ENCODE data around the gene TMEM229B.

The TMEM229B gene

DNA sequence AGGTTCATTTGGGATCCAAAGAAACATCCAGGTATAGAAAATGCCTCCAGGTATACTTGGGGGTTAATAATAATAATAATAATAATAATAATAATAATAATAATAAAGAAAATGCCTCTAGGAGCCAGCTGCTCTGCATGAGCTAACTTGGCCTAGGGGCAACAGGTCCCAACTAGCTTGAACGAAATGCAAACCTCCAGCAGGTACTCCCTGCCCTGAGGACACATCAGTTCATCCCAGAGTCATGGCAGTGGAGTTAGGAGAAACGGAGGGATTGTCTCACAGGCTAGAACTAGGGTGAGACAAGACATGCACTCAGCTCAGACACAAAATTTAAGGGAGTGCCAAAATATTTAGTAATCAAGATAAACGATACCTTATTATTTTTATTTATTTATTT lies 12.5 kb upstream of the TMEM229B start:
- H3K4me3 ChIP-seq (replicated peaks in 1 of 2; ENCODE audit: low read depth in 2 of 2, low read length in 2 of 2): no peak overlapping the region
- DNase-seq (ENCODE audit: low read depth in 2 of 2): no peak
- TF ChIP-seq, protein P1, sequence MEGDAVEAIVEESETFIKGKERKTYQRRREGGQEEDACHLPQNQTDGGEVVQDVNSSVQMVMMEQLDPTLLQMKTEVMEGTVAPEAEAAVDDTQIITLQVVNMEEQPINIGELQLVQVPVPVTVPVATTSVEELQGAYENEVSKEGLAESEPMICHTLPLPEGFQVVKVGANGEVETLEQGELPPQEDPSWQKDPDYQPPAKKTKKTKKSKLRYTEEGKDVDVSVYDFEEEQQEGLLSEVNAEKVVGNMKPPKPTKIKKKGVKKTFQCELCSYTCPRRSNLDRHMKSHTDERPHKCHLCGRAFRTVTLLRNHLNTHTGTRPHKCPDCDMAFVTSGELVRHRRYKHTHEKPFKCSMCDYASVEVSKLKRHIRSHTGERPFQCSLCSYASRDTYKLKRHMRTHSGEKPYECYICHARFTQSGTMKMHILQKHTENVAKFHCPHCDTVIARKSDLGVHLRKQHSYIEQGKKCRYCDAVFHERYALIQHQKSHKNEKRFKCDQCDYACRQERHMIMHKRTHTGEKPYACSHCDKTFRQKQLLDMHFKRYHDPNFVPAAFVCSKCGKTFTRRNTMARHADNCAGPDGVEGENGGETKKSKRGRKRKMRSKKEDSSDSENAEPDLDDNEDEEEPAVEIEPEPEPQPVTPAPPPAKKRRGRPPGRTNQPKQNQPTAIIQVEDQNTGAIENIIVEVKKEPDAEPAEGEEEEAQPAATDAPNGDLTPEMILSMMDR (IDR thresholded peaks at IDR 0.05; ENCODE audit: low read depth, low read length): no peak

DNA sequence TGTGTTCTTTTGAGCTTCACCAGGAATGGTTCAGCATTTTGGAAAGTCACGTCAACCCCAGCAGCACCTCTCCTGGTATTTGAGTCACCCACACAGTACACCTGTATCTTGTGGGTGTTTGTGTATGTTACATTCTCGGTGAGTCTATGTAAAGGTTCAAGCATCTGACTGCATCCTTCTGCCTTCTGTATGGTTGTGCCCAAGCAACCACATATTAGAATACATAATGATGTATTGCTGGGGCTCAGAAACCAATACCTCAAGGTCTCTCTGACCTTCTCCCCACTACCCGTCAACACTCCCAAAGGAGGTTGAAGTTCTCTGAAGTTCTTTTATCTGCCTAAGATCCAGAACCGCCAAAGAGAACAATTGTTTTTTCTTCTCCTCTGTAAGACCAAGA lies 9.2 kb upstream of the TMEM229B start:
- no peak for DNase-seq (ENCODE audit: low read depth in 2 of 2)
- H3K4me3 ChIP-seq (replicated peaks in 1 of 2; ENCODE audit: low read depth in 2 of 2, low read length in 2 of 2): no peak overlapping the region
- TF ChIP-seq, protein P1 (IDR thresholded peaks at IDR 0.05; ENCODE audit: low read depth, low read length): no peak

DNA sequence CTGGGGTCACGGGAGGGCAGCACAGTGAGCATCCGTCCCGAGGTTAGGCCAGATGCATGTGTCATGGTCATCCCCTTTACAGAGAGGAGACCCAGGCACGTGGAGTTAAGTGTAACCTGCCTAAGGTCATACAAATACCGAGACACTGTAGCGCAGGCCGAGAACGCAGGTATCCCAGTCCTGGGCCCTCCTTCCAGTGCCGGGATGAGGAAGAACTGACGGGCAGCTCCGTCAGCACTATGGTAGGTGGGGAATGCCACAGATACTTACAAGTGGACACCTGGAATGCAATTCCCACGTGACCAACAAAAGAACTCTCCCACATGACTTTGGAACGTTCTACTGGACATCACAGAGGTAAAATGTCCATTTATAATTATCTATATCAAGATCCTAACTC lies 8.7 kb upstream of the TMEM229B start:
- TF ChIP-seq, protein P1 (IDR thresholded peaks at IDR 0.05; ENCODE audit: low read depth, low read length): no peak
- no peak overlapping the region for H3K4me3 ChIP-seq (replicated peaks in 1 of 2; ENCODE audit: low read depth in 2 of 2, low read length in 2 of 2)
- DNase-seq (ENCODE audit: low read depth in 2 of 2): no peak

DNA sequence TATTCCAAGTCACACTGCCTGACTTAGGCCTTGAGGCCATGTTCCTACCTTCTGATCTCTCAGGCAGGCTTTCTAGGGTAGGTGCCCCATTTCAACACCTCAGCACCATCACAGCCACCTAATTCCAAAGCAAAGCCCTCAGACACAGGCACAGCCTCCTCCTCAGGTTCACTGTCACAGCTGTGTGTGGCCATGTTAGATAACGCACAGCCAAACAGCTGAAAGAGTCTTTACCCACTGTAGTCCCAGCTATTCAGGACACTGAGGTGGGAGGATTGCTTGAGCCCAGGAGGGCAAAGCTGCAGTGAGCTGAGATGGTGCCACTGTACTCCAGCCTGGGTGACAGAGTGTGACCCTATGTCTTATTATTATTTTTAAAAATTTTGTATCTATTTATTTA lies 7.3 kb upstream of the TMEM229B start:
- no peak overlapping the region for H3K4me3 ChIP-seq (replicated peaks in 1 of 2; ENCODE audit: low read depth in 2 of 2, low read length in 2 of 2)
- TF ChIP-seq, protein P1 (IDR thresholded peaks at IDR 0.05; ENCODE audit: low read depth, low read length): no peak
- no peak for DNase-seq (ENCODE audit: low read depth in 2 of 2)

DNA sequence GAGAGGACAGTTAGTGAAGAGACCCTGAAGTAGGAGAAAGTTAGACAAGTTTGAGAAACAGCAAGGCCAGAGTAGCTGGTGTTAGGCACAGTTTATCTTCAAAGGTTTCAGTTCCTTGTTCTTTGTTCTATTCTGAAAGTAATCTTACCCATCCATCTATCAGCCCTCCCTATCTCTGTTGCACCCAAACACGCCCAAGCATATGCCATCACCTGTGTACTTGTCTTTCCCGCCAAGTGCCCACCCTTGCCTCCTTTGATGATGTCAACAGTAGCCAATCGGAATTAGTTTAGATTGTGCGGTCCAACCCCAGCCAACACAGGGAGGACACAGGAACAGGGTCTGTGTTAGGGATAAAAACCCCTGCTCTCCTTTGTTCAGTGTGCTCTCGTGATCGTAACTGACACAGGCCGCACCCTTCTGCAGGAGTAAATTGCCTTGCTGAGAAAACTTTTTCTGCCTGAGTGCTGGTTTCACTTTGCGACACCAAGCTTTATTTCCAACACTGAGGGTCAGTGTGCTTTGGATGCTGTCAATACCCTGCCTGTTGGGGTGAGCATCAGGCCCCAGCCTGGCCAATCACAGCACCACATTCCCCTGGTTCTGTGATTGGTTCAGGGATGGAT lies 4.7 kb upstream of the TMEM229B start:
- DNase-seq (ENCODE audit: low read depth in 2 of 2): no peak
- TF ChIP-seq, protein P1 (IDR thresholded peaks at IDR 0.05; ENCODE audit: low read depth, low read length): no peak
- H3K4me3 ChIP-seq (replicated peaks in 1 of 2; ENCODE audit: low read depth in 2 of 2, low read length in 2 of 2): no peak overlapping the region

DNA sequence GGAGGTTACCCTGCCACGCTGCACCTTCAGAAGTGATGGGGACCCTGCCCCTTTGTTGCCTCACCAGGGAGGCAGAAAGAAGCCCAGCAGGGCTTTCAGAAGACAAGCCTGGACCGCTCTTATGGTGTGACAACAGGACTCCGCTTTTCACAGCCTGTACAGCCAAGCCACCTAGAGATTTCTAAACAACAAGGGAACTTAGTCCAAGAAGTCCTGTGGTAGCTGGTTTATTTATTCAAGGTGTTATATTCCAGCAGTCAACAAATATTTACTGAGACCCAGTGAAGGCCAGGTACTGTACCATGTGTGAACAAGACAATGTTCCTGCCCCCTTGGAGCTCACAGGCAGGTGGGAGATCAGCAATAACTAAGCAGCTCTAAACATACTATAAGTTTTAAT lies 4.0 kb upstream of the TMEM229B start:
- H3K4me3 ChIP-seq (replicated peaks in 1 of 2; ENCODE audit: low read depth in 2 of 2, low read length in 2 of 2): no peak overlapping the region
- TF ChIP-seq, protein P1 (IDR thresholded peaks at IDR 0.05; ENCODE audit: low read depth, low read length): no peak
- no peak for DNase-seq (ENCODE audit: low read depth in 2 of 2)
